Measurements from ENCODE around the gene ZFYVE21. TPM values are rescaled to one million over a fixed set of nuclear protein-coding genes. Genes with fewer than 3 reads are reported as not detected.

The ZFYVE21 gene
- total RNA-seq, 1 experiment from 2014 or later: 45.7 TPM

DNA sequence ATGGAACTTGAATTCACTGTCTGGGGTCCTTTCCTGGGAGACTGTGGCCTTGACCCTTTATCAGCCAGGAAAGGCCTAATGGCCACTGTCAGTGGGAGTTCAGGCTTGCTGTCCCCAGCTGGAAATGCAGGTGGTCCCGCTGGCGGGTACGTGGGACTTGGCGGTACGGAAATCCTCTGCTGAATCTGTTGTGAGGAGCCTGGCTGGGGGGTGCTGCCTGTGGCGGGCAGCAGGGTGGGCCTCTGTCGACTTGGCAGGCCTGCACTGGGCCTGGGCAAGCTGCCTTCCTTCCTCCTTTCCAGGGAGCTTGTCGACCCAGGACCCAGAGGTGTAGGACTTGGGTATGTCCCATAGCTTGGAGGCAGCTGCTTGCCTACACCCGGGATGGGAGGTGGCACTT lies 26.3 kb downstream of the ZFYVE21 start:
- intact Hi-C loops (cut with micrococcal nuclease; ENCODE audit: unreplicated experiment): no loop called here
- Mint-ChIP-seq H3K9me3 (ENCODE audit: low read depth, unreplicated experiment) (no peaks in the 10 kb centered on the region), H3K4me1 (ENCODE audit: low read depth, unreplicated experiment) (no peaks in the 10 kb centered on the region), H3K36me3 (ENCODE audit: insufficient read depth, unreplicated experiment) (no peaks in the 10 kb centered on the region), H3K27me3 (ENCODE audit: unreplicated experiment) (no peaks in the 10 kb centered on the region), H3K27ac (ENCODE audit: unreplicated experiment) (no peak overlapping the region), H3K4me3 (ENCODE audit: low read depth, unreplicated experiment) (no peak overlapping the region)
- no TSS peak for BruUV-seq (replicated peaks)
- CTCF ChIA-PET: no interaction called here
- no peak for DNase-seq
- TF ChIP-seq CTCF (IDR thresholded peaks at IDR 0.05; ENCODE audit: unreplicated experiment): no peak

DNA sequence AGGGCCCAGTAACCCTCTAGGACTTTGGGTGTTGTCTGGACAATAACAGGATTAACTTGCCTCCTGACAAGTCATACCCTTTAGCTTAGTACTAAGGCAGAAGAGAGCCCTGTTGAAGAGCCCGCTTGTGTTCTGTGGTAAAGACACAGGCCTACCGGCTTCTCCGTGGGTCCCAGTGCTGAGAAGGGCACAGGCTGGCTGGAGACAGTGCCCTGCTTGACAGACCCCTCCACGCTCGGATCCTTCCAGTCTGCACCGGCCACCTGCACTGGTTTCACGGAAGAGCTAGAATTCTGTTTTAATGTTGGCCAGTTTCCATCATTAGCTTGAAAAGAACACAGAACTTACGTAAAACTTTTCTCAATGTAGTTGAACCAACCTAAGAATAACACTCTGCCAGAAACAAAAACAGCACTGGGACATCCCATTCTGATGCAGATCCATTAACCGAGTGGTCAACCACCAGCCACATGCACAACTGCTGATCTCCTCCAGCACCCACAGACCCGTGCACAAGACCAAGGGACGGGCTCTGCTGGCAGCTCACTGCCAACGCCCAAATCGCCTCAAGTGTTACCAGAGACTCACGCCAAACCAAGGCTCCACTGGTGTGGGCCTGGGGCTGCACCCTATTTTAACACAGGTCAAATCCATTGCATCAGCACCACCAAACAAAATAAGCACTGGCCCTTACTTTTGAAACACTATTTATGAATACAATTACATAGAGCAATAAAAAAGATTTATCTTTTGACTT lies 27.1 kb downstream of the ZFYVE21 start:
- no peak for DNase-seq
- BruUV-seq (replicated peaks): no TSS peak
- Mint-ChIP-seq H3K27ac (ENCODE audit: unreplicated experiment) (no peak overlapping the region), H3K4me1 (ENCODE audit: low read depth, unreplicated experiment) (no peaks in the 10 kb centered on the region), H3K36me3 (ENCODE audit: insufficient read depth, unreplicated experiment) (no peaks in the 10 kb centered on the region), H3K9me3 (ENCODE audit: low read depth, unreplicated experiment) (no peaks in the 10 kb centered on the region), H3K4me3 (ENCODE audit: low read depth, unreplicated experiment) (no peak overlapping the region), H3K27me3 (ENCODE audit: unreplicated experiment) (no peaks in the 10 kb centered on the region)
- no peak for TF ChIP-seq CTCF (IDR thresholded peaks at IDR 0.05; ENCODE audit: unreplicated experiment)
- intact Hi-C loops (cut with micrococcal nuclease; ENCODE audit: unreplicated experiment): no loop called here
- CTCF ChIA-PET: interaction anchor here (0.6 kb wide), 1 partner anchor 67 kb away, joined by 3 read pairs; no protein-coding TSS in a partner anchor

- no TSS peak for BruUV-seq (replicated peaks)
- no peak for TF ChIP-seq CTCF (IDR thresholded peaks at IDR 0.05; ENCODE audit: unreplicated experiment)
- intact Hi-C loops (cut with micrococcal nuclease; ENCODE audit: unreplicated experiment): no loop called here
- Mint-ChIP-seq H3K27me3 (ENCODE audit: unreplicated experiment) (no peaks in the 10 kb centered on the region), H3K27ac (ENCODE audit: unreplicated experiment) (no peak overlapping the region), H3K9me3 (ENCODE audit: low read depth, unreplicated experiment) (no peaks in the 10 kb centered on the region), H3K36me3 (ENCODE audit: insufficient read depth, unreplicated experiment) (no peaks in the 10 kb centered on the region), H3K4me1 (ENCODE audit: low read depth, unreplicated experiment) (no peaks in the 10 kb centered on the region), H3K4me3 (ENCODE audit: low read depth, unreplicated experiment) (no peak overlapping the region)
- CTCF ChIA-PET: no interaction called here
- DNase-seq: no peak
Measured at GRCh38 chr14:103743691-103744090, 28.1 kb downstream of the ZFYVE21 start.

DNA sequence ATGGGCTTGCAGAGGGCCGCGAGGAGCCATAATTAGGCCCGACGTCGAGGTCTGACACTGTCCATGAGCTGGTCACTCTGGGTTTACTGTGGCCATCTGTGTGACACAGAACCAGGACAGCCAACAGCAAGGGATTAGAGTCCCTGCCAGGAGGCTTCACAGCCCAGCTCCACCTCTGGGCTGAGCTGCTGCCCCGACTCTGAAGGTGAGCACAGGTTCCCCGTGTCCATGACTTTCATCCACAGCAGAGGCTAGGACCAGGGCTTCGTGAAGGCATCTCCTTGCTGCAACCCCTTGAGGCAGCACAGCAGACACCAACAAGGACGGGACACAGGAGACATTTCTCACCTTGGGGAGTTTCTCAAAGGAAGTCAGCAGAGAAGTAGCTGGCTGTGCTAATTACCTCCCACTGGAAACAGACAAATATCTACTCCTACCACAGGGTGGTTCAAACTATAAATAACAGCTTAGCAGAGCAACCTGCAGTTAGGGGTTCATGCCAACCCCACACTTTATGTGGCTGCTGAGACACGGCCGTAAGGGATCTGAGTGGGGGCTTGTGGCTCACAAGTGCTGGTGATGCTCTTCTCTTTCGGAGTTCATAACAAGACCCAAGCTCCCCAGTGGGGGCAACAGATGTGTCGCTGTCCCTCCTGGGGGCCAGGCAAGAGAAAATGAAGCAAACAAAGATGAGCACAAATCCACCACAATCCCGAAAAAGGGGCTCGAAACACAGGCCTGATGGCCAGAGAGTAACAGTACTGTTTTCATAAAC lies 29.2 kb downstream of the ZFYVE21 start:
- no peaks in the 10 kb centered on the region for H3K9me3 Mint-ChIP-seq (ENCODE audit: low read depth, unreplicated experiment)
- no peaks in the 10 kb centered on the region for H3K4me1 Mint-ChIP-seq (ENCODE audit: low read depth, unreplicated experiment)
- peaks cover 5% of the 10 kb centered on the region for H3K36me3 Mint-ChIP-seq (ENCODE audit: insufficient read depth, unreplicated experiment)
- no peak overlapping the region for H3K4me3 Mint-ChIP-seq (ENCODE audit: low read depth, unreplicated experiment)
- no peak overlapping the region for H3K27ac Mint-ChIP-seq (ENCODE audit: unreplicated experiment)
- CTCF ChIA-PET: no interaction called here
- H3K27me3 Mint-ChIP-seq (ENCODE audit: unreplicated experiment): no peaks in the 10 kb centered on the region
- intact Hi-C loops (cut with micrococcal nuclease; ENCODE audit: unreplicated experiment): no loop called here
- no peak for DNase-seq
- TF ChIP-seq CTCF (IDR thresholded peaks at IDR 0.05; ENCODE audit: unreplicated experiment): no peak
- BruUV-seq (replicated peaks): no TSS peak
